ENCODE measurements around the gene VGF. TPM values are rescaled to one million over a fixed set of nuclear protein-coding genes. Genes with fewer than 3 reads are reported as not detected.
A peak's percentile ranks its signal among the peaks of the same experiment; 100 is the strongest.
"Not testable (repeated sequence)": the region's sequence is repeated elsewhere in the genome, so short reads cannot be mapped to it uniquely, and the experiment has no call there.

The VGF gene
- total and polyA plus RNA-seq, 2 experiments from 2014 or later: 0.18 to 1.2 TPM

DNA sequence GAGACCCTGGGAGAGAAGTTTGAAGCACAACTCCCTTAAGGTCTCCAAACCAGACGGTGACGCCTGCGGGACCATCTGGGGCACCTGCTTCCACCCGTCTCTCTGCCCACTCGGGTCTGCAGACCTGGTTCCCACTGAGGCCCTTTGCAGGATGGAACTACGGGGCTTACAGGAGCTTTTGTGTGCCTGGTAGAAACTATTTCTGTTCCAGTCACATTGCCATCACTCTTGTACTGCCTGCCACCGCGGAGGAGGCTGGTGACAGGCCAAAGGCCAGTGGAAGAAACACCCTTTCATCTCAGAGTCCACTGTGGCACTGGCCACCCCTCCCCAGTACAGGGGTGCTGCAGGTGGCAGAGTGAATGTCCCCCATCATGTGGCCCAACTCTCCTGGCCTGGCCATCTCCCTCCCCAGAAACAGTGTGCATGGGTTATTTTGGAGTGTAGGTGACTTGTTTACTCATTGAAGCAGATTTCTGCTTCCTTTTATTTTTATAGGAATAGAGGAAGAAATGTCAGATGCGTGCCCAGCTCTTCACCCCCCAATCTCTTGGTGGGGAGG, 27.6 kb downstream of the VGF start:
- peak in 1 of 2 donors; percentile 33 for DNase-seq (ENCODE audit: low read depth in 1 of 2, low spot score in 1 of 2)
- H3K27ac ChIP-seq: no peak overlapping the region
- no peaks in the 10 kb centered on the region for H3K36me3 ChIP-seq
- no peaks in the 10 kb centered on the region for H3K9me3 ChIP-seq (ENCODE audit: low read depth)
- TF ChIP-seq, protein P1, sequence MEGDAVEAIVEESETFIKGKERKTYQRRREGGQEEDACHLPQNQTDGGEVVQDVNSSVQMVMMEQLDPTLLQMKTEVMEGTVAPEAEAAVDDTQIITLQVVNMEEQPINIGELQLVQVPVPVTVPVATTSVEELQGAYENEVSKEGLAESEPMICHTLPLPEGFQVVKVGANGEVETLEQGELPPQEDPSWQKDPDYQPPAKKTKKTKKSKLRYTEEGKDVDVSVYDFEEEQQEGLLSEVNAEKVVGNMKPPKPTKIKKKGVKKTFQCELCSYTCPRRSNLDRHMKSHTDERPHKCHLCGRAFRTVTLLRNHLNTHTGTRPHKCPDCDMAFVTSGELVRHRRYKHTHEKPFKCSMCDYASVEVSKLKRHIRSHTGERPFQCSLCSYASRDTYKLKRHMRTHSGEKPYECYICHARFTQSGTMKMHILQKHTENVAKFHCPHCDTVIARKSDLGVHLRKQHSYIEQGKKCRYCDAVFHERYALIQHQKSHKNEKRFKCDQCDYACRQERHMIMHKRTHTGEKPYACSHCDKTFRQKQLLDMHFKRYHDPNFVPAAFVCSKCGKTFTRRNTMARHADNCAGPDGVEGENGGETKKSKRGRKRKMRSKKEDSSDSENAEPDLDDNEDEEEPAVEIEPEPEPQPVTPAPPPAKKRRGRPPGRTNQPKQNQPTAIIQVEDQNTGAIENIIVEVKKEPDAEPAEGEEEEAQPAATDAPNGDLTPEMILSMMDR (IDR thresholded peaks at IDR 0.05; ENCODE audit: low read depth, low read length): no peak
- peaks cover 3% of the 10 kb centered on the region for H3K27me3 ChIP-seq
- H3K4me3 ChIP-seq: no peak overlapping the region
- H3K4me1 ChIP-seq (ENCODE audit: low read depth): peaks cover 4% of the 10 kb centered on the region

DNA sequence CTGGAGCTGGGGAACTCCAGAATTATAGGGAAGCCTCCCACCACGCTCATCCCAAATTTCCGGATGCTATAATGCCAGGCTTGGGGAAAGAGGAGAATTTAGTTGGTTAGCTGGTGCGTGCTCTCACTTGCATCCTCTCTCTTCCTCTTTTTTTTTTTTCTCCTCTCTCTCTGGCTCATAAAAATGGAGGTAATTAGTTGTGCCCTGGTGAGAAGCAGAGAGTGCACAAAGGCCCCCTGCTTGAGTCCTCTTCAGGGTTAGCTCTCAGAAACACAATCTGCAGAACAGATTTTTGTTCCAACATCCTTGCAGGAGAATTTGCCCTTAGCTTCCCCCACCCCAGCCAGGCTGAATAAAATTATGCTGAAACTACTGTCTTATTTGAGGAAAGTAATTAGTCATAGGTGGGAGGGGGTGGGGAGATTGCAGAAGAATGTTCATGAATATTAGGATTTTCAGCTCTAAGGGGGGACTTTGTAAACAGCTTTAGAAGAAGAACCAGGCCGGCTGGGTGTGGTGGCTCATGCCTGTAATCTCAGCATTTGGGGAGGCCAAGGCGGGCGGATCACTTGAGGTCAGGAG, 30.9 kb downstream of the VGF start:
- DNase-seq (ENCODE audit: low read depth in 1 of 2, low spot score in 1 of 2): peak in 1 of 2 donors; percentile 72
- no peak overlapping the region for H3K4me3 ChIP-seq
- TF ChIP-seq, protein P1 (IDR thresholded peaks at IDR 0.05; ENCODE audit: low read depth, low read length): no peak

GRCh38 chr7:101133621-101134398, 31.6 kb downstream of the VGF start:
- peak in 1 of 2 donors; percentile 74 for DNase-seq (ENCODE audit: low read depth in 1 of 2, low spot score in 1 of 2)
- TF ChIP-seq, protein P1 (IDR thresholded peaks at IDR 0.05; ENCODE audit: low read depth, low read length): no peak

More for the DNA sequence above, 30.9 kb downstream of the VGF start:
- Histone ChIP-seq H3K4me1 (ENCODE audit: low read depth) (peaks cover 4% of the 10 kb centered on the region), H3K27me3 (no peaks in the 10 kb centered on the region), H3K9me3 (ENCODE audit: low read depth) (no peaks in the 10 kb centered on the region), H3K36me3 (no peaks in the 10 kb centered on the region), H3K27ac (no peak overlapping the region)

DNA sequence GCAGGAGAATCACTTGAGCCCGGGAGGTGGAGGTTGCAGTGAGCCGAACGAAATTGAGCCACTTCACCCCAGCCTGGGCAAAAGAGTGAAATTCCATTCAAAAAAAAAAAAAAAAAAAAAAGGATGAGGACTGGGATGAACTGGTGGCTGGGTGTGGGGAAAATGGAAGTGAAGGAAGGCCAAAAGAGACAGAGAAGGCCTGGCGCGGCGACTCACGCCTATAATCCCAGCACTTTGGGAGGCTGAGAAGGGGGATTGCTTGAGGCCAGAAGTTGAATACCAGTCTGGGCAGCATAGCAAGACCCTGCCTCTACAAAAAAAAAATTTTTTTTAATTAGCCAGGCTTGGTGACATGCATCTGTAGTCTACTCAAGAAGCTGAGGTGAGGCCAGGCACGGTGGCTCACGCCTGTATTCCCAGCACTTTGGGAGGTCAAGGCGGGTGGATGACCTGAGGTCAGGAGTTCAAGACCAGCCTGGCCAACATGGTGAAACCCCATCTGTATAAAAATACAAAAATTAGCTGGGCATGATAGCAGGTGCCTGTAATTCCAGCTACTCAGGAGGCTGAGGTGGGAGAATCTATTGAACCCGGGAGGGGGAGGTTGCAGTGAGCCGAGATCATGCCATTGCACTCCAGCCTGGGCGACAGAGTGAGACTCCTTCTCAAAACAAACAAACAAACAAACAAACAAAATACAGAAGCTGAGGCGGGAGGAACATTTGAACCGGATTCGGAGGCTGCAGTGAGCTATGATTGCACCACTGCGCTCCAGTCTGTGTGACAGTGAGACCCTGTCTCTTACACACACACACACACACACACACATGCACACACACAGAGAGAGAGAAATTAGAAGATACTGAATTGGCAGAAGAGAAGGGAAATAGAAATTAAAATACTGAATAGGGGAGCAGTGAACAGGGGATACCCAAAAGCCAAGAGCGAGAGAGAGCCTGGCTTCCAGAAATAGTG, 32.5 kb downstream of the VGF start:
- H3K4me1 ChIP-seq (ENCODE audit: low read depth); H3K4me3 ChIP-seq; H3K9me3 ChIP-seq (ENCODE audit: low read depth); H3K27ac ChIP-seq; H3K36me3 ChIP-seq; H3K27me3 ChIP-seq: not testable (repeated sequence)
- peak in 1 of 2 donors; percentile 39 for DNase-seq (ENCODE audit: low read depth in 1 of 2, low spot score in 1 of 2)

More at GRCh38 chr7:101133621-101134398, 31.6 kb downstream of the VGF start:
- no peaks in the 10 kb centered on the region for H3K36me3 ChIP-seq
- peaks cover 4% of the 10 kb centered on the region for H3K4me1 ChIP-seq (ENCODE audit: low read depth)
- H3K27me3 ChIP-seq: no peaks in the 10 kb centered on the region
- H3K4me3 ChIP-seq: no peak overlapping the region
- H3K27ac ChIP-seq: no peak overlapping the region
- H3K9me3 ChIP-seq (ENCODE audit: low read depth): no peaks in the 10 kb centered on the region

- TF ChIP-seq, protein P1 (IDR thresholded peaks at IDR 0.05; ENCODE audit: low read depth, low read length): no peak
These were observed 35.7 kb downstream of the VGF start for GRCh38 chr7:101129603-101130117.

More at GRCh38 chr7:101129603-101130117, 35.7 kb downstream of the VGF start:
- H3K27me3 ChIP-seq: no peaks in the 10 kb centered on the region
- H3K9me3 ChIP-seq (ENCODE audit: low read depth): no peaks in the 10 kb centered on the region
- no peak overlapping the region for H3K27ac ChIP-seq
- no peak overlapping the region for H3K4me3 ChIP-seq
- H3K4me1 ChIP-seq (ENCODE audit: low read depth): peaks cover 12% of the 10 kb centered on the region
- no peaks in the 10 kb centered on the region for H3K36me3 ChIP-seq
- DNase-seq (ENCODE audit: low read depth in 1 of 2, low spot score in 1 of 2): no peak

Data from cardiac muscle cell (in vitro differentiated cells and primary cell).